ENCODE data around the gene ID3.
A peak's percentile ranks its signal among the peaks of the same experiment; 100 is the strongest.

ID3 gene

GRCh38 chr1:23559136-23559984 is at the start of gene ID3:
Gene ID3 (minus strand): TSS chr1:23559501. CDS start chr1:23559426, 75 bp downstream.
- DNase-seq = peak; percentile 79 to 84 (median 82)

GRCh38 chr1:23607944-23608343 is 48.6 kb upstream of the ID3 start:
- DNase-seq = no peak

- DNase-seq = no peak
These were observed 42.9 kb upstream of the ID3 start for GRCh38 chr1:23601968-23602876.

GRCh38 chr1:23601135-23601967 is 42.0 kb upstream of the ID3 start:
- DNase-seq = no peak

GRCh38 chr1:23600283-23600682 is 41.0 kb upstream of the ID3 start:
- no peak for DNase-seq

- DNase-seq = no peak
These were observed 39.8 kb upstream of the ID3 start for GRCh38 chr1:23599125-23599524.

GRCh38 chr1:23598424-23598823 is 39.1 kb upstream of the ID3 start:
- no peak for DNase-seq

GRCh38 chr1:23597635-23598388 is 38.5 kb upstream of the ID3 start:
- DNase-seq = no peak

GRCh38 chr1:23596382-23597358 is 37.4 kb upstream of the ID3 start:
- no peak for DNase-seq

GRCh38 chr1:23594927-23595353 is 35.6 kb upstream of the ID3 start:
- no peak for DNase-seq

GRCh38 chr1:23594149-23594907 is 35.0 kb upstream of the ID3 start:
- DNase-seq = no peak

GRCh38 chr1:23593556-23594148 is 34.4 kb upstream of the ID3 start:
- no peak for DNase-seq

- DNase-seq = no peak
These were observed 33.8 kb upstream of the ID3 start for GRCh38 chr1:23593042-23593521.

GRCh38 chr1:23592209-23592892 is 33.0 kb upstream of the ID3 start:
- DNase-seq = no peak

- peak in 2 of 4 experiments; percentile 25 for DNase-seq
These were observed 32.3 kb upstream of the ID3 start for GRCh38 chr1:23591460-23592208.

GRCh38 chr1:23590058-23590783 is 30.9 kb upstream of the ID3 start:
- DNase-seq = no peak

GRCh38 chr1:23589585-23589986 is 30.3 kb upstream of the ID3 start:
- no peak for DNase-seq
